GM19023 (cell line): ENCODE measurements around the gene CRYBA4.

ENCODE experiments used
- ATAC-seq: cut with Tn5 transposase; IDR thresholded peaks from one replicate; pipeline ENCODE4 v1.9.1; 2021; ENCODE audit warnings: mild to moderate bottlenecking, moderate library complexity; ENCODE audit not compliant: unreplicated experiment

The CRYBA4 gene

GRCh38 chr22:26658671-26659478, 37.1 kb downstream of the CRYBA4 start:
- ATAC-seq: peak; percentile 70

GRCh38 chr22:26660356-26660755, 38.6 kb downstream of the CRYBA4 start:
- no peak for ATAC-seq

- no peak for ATAC-seq
Observed at GRCh38 chr22:26660961-26661578, 39.3 kb downstream of the CRYBA4 start.

- no peak for ATAC-seq
Observed at GRCh38 chr22:26662160-26662559, 40.4 kb downstream of the CRYBA4 start.

GRCh38 chr22:26663374-26663923, 41.7 kb downstream of the CRYBA4 start:
- no peak for ATAC-seq

DNA sequence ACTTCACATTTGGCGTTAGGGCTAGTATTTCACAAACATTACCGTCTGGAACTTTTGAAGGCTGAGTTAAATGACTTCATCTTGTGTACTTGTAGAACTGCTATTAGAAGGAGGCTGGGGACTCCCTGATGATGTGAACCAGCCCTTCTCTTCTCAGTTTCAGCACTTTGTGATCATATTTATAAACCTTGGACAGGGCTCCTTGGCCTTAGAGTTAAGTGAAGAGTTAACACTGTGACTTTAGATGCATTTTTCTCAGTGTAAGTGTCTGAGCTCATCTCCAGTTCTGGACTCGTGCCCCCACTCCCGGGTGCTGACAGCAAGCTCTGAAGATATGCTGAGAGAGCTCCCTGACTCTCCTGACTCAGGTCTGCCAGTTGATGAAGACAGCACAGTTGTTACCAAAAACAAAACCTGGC, 44.1 kb downstream of the CRYBA4 start:
- no peak for ATAC-seq

DNA sequence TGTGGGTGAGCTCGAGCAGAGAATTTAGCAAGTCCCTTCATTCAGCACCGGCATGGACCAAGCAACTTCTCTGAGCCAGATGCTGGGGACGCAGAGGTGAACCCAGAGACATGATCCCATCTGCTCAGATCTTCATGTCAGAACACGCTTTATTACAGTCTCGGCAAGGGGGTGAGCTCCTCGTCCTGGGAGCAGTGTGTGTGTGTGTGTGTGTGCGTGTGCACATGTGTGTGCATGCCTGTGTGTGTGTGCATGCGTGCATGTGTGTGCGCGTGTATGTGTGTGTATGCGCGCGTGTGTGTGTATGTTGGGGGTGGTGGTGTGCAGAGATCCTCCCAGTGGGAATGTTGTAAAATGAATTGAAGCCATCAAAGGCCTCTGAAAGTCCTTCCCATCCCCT, 45.4 kb downstream of the CRYBA4 start:
- no peak for ATAC-seq

DNA sequence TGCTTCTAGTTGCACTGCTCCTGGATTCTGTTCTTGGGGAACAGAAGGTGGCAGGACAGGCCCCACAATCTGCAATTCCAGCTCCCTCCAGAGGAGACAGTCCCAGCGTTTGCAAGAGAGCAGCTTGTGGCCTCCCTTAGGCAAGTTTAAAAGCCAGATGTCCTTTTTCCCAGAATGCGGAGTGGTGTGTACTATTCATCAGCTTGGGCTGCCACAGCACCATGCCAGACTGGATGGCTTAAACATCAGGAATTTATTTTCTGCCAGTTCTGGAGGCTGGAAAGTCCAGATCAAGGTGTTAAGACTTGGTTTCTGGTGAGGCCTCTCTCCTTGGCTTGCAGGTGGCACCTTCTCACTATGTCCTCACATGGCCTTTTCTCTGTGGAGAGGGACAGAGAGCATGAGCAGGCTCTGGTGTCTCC, 47.3 kb downstream of the CRYBA4 start:
- ATAC-seq: no peak

DNA sequence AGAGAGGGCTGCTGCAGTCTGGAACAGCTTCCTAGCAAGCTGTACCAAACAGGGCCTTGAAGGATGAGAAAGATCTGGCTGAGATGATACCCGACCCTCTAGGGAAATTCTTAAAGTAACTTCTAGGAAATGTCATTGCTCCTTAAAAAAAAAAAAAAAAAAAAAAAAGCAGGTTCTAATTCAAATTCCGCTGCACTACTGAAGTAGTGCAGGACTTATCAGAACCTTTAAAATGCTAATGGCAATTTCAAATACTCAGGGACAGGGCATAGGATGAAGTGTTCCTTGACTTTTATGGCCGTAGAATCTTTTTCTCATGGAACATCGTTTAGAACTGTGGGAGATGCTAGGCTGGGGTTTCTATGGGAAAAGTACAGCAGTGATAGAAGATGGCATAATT, 48.7 kb downstream of the CRYBA4 start:
- no peak for ATAC-seq

DNA sequence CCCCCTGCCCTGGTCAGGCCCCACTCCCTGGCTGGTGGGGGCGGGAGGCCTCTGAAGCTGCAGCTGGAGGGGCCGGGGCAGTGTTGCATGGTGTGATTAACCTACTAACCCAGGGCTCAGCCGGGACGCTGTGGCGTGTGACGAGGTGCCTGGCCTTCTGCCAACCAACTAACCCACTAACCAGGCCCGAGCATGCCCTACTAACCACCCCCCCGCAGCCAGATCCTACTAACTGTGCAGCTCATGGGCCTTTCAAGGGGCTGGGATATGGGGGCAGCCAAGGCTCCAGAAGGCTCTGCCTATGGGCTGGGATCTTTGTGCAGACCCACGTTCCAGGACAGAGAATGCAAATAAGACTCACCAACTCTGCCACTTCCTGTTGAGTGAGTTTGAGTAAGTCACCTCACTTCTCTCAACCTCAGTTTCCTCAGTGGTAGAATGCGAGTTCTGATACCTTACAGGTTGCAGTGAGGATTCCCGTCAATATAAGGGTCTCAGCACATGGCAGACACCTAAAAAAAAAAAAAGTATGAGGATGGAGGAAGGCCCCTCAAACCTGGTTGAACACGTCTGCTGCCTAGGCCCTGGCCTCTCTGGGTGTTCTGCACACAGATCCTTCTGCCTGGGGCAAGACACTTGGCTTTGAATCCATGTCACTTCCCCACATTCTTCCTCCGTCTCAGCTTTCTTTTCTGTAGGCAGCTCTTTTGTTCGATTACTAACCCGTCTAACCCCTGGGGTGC, 49.7 kb downstream of the CRYBA4 start:
- ATAC-seq: no peak

GRCh38 chr22:26672060-26672471, 50.3 kb downstream of the CRYBA4 start:
- peak; percentile 16 for ATAC-seq

DNA sequence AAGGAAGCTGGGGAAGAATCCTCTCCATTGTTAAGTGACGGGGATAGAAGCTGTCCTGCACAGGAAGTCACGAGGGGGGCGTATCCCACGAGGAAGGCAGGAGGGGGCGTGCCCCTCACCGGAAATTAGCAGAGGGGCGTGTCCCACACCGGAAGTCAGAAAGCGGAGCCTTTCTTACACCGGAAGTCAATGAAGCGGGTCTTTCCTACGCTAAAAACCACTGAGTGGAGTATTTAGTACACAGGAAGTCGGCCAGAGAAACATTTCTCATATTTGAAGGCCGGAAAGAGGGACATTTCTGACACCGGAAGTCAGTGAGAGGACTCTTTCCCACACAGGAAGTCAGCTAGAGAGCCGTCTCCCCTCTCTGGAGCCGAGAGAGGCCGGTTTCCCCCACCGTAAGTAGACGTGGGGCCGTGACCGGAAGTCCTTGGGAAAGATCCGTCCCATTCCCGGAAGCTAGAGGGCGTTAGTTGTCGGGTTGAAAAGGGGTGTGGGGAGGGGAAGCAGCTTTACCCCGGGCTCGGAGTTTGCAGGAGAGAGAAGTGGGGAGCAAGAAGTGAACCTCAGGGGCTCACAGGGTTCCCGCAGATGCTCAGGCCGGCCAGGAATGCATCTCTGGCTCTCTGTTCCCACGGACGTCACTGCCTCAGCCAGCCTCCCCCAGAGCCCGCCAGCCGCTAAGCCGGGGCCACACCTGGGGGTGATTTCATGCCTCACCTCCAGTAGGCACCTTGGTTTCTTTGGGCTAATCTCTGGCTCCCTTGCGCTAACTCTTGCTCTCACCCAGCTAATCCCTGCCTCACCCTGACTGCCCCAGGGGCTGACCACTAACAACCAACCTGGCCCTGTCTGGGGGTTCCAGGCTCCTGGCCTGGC, 51.1 kb downstream of the CRYBA4 start:
- peak; percentile 68 for ATAC-seq

DNA sequence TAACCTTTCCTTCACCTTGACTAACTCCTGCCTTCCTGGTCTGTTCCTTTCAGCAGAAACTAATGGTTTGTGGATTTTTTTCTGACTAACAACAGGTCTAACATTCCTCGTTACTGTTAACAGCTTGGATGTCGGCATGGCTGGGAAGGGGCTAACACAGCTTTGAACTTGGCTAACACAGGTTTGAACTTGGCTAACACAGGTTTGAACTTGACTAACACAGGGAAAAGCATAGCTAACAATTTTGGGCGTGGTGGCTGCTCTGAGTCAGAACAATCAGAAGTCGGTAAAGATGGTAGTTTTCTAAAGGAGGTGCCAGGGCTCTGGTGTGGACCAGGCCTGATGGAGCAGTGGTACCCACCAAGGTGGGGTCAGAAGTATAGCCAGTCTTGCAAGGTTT, 51.7 kb downstream of the CRYBA4 start:
- no peak for ATAC-seq

DNA sequence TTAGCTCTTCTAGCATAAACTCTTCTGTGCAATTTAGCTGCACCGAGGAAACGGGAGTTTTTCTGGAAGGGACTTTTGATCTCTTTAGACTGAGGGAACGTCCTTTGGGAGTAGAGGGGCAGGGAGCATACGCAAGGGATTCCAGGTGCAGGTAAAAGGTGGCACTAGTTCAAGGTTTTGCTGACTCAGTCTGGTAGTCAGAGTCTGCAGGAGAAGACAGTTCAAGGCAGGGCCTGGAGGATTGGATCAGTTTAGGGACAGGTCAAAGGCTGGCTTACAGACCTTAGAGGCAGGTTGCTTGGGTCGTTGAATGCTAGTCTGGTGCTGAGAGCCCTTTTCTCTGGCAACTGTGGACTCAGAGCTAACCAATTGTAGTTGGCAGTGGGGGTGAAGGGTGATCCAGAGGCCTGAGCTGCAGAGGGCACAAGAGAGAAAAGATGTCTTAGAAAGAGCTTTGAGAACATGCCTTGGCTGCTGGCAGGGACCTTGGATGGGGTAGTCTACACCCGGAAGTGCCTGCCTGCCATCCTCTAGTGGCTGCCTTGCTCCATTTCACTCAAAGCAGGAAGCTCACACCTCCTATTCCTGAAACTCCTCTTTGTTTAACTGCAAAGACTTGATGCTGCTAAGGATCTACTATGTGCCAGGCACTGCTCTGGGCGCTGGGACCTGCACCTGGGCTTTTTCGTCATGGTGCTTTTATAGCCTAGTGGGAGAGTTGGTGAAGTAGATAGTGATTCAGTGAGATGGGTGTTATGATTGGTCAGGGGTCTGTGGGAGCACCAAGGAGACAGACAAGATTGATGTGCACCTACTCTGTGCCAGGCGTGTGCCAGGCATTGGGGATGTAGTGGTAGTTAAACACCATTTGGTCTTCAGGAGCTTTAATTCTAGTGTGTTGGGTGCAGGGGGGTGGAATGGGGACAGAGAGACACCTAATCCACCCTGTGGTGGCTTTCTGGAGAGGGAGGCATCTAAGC, 52.7 kb downstream of the CRYBA4 start:
- ATAC-seq: no peak

DNA sequence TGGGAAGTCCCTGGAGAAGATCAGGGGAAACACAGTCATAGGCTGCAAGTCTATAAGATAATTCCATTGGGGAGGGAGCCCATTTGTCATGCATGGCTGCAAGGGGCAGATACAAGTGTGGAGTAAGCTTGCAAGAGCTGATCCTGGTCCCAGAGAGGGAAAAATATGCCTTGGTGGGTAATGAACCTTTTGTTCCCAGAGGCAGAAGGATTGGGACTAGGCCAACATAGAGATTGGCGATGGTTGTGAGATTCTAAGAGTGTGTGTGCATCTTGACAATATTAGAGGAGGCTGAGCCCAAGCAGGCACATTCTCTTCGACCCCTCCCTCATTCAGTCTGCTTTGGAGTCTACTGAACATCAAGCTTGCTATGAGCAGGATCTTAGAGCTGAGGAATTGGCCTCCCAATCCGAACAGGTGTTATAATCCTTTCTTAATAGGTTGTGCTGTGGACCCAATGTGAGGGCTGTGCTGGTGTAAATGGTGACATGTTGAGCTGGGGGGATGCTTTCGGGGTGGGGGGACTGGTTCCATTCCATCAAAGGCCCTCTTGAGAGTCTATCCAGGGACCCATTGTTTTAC, 54.0 kb downstream of the CRYBA4 start:
- no peak for ATAC-seq

DNA sequence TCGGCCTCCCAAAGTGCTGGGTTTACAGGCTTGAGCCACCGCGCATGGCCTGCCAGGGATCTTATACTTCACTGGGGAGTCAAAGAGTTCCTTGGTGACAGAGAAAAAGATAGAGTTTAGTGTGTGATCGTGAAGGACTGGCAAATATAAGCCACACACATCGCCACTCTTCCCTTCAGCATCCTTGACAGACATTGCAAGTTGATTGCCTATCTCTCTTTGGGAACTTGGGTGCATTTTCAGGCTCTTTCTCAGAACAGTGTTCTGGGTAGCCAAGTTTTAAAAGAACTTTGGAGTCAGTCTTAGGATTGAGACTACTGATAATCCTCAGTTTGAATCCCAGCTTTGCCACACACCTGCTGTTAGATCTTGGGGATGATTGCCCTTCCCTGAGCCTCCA, 55.5 kb downstream of the CRYBA4 start:
- no peak for ATAC-seq

DNA sequence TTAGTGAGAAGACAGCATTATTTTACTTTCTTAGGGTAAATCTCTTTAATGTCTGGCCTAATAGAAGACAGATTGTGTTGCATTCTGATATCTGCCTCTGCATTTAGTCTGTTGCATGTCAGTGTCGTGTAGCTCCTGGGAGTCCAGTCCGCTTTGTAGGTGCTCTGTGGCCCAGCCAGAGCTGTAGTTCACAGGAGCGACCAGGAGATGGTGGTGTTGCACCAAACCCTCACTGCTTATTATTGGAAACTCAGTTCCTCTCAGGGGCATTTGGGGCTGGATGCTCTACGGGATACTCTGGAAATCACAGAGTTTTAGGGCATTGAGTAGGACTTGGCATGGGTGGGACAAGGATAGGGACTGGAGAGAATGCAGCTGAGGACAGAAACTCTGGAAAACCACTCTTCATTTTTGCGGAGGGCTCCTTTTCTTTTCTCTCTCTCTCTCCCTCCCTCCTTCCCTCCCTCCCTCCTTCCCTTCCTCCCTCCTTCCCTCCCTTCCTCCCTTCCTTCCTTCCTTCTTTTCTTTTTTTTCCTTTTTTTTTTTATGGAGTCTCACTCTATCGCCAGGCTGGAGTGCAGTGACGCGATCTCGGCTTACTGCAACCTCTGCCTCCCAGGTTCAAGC, 57.4 kb downstream of the CRYBA4 start:
- no peak for ATAC-seq
